ENCODE data around the gene PEX5L.

DNA sequence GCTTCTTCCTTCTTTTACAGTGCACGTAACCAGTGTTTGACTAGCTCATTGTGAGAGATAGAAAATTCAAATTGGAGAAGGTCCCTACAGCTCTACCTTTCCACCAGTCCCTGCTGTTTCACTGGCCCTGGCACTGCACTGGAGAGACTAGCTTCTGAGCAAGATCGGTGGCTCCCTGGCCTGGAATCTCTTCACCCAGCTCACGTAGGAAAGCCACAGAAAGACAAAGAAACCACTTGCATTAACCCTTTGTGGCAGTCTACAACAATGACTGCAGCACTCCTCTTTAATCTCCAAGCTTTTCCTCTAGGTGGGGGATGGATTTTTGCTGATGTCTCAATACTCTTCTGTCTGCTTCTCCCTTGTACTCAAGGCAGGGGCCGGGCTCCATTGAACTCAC, 155.9 kb downstream of the PEX5L start:
- TF ChIP-seq YY1 (IDR thresholded peaks at IDR 0.05; ENCODE audit: low read depth) (no peak), TAF1 (IDR thresholded peaks at IDR 0.05; ENCODE audit: low read depth) (no peak), TCF12 (IDR thresholded peaks at IDR 0.05; ENCODE audit: low read depth) (no peak)
